GM23338 (cell line): ENCODE results near the gene COX7A1. TPM values are rescaled to one million over a fixed set of nuclear protein-coding genes. Genes with fewer than 3 reads are reported as not detected.

Experiments
- ATAC-seq: fragments of 200-7000 bp; cut with Tn5 transposase; 3 replicates; pipeline ENCODE4 v1.9.1; 2020
- DNase-seq: peaks from one replicate; pipeline ENCODE4 v3.0.0-alpha.2; 2015; ENCODE audit warnings: low spot score
- H2AFZ ChIP-seq: fragments of 200-600 bp; sonication (generic); 2 replicates; pipeline ENCODE4 v1.8.0; 2016; ENCODE audit warnings: antibody characterized with exemption, mild to moderate bottlenecking, moderate library complexity
- H3F3A ChIP-seq: fragments of 200-600 bp; sonication (generic); replicated peaks from 2 replicates; pipeline ENCODE4 v1.8.0; 2017; ENCODE audit warnings: antibody characterized with exemption, mixed run types, low read depth
- H3K27ac ChIP-seq: fragments of 200-600 bp; sonication (generic); 2 replicates; pipeline ENCODE4 v1.6.1; 2016; ENCODE audit warnings: low read depth
- H3K27me3 ChIP-seq: fragments of 200-600 bp; sonication (generic); 2 replicates; pipeline ENCODE4 v1.8.0; 2016; ENCODE audit warnings: mild to moderate bottlenecking, mixed run types, moderate library complexity; ENCODE audit not compliant: insufficient read depth
- H3K36me3 ChIP-seq: fragments of 200-600 bp; sonication (generic); 2 replicates; pipeline ENCODE4 v1.8.0; 2016; ENCODE audit warnings: mild to moderate bottlenecking; ENCODE audit not compliant: insufficient read depth
- H3K4me1 ChIP-seq: fragments of 200-600 bp; sonication (generic); 2 replicates; pipeline ENCODE4 v1.8.0; 2016; ENCODE audit warnings: mild to moderate bottlenecking, moderate library complexity; ENCODE audit not compliant: insufficient read depth
- H3K4me2 ChIP-seq: fragments of 200-600 bp; sonication (generic); 2 replicates; pipeline ENCODE4 v1.7.1; 2017; ENCODE audit warnings: mixed run types
- H3K4me3 ChIP-seq: fragments of 200-600 bp; sonication (generic); 2 replicates; pipeline ENCODE4 v1.6.1; 2016; ENCODE audit warnings: mixed run types
- H3K79me2 ChIP-seq: fragments of 200-600 bp; sonication (generic); replicated peaks from 2 replicates; pipeline ENCODE4 v1.8.0; 2017; ENCODE audit warnings: mild to moderate bottlenecking; ENCODE audit not compliant: insufficient read depth
- H3K9me2 ChIP-seq: fragments of 200-600 bp; sonication (generic); 2 replicates; pipeline ENCODE4 v1.8.0; 2017; ENCODE audit not compliant: insufficient read depth
- H4K20me1 ChIP-seq: fragments of 200-600 bp; sonication (generic); replicated peaks from 2 replicates; pipeline ENCODE4 v1.8.0; 2017; ENCODE audit warnings: mild to moderate bottlenecking; ENCODE audit not compliant: insufficient read depth
- H3K27ac Mint-ChIP-seq: 2 replicates; pipeline ENCODE4 v1.8.0; 2020; ENCODE audit warnings: inconsistent platforms, mild to moderate bottlenecking, moderate library complexity, mixed read lengths
- H3K27me3 Mint-ChIP-seq: 3 replicates; pipeline ENCODE4 v1.8.0; 2022; ENCODE audit warnings: low read depth, mild to moderate bottlenecking, moderate library complexity, mixed read lengths, inconsistent platforms; ENCODE audit not compliant: insufficient read depth, poor library complexity
- H3K36me3 Mint-ChIP-seq: 3 replicates; pipeline ENCODE4 v1.8.0; 2021; ENCODE audit warnings: low read depth, mild to moderate bottlenecking, inconsistent platforms, moderate library complexity, mixed read lengths
- H3K4me1 Mint-ChIP-seq: 3 replicates; pipeline ENCODE4 v1.8.0; 2020; ENCODE audit warnings: mild to moderate bottlenecking, inconsistent platforms, mixed read lengths
- H3K4me3 Mint-ChIP-seq: 3 replicates; pipeline ENCODE4 v1.8.0; 2021; ENCODE audit warnings: moderate library complexity, mild to moderate bottlenecking, inconsistent platforms, mixed read lengths
- H3K9me3 Mint-ChIP-seq: 3 replicates; pipeline ENCODE4 v1.8.0; 2020; ENCODE audit warnings: moderate library complexity, mild to moderate bottlenecking, inconsistent platforms, mixed read lengths
- CTCF ChIP-seq, 2 experiments: fragments of 200-600 bp in 1 of 2; sonication (generic) in 1 of 2; conservative IDR thresholded peaks; 2 replicates each; pipeline versions ENCODE4 v1.5.1 to v1.6.1; 2016 to 2017; ENCODE audit warnings: antibody characterized with exemption in 2 of 2, low read depth in 2 of 2, mild to moderate bottlenecking in 2 of 2, moderate library complexity in 1 of 2
- ETS1 ChIP-seq: IDR thresholded peaks from 2 replicates; pipeline ENCODE4 v1.6.1; 2016; ENCODE audit warnings: antibody characterized with exemption
- EZH2phosphoT487 ChIP-seq: fragments of 200-600 bp; sonication (generic); IDR thresholded peaks from one replicate; pipeline ENCODE4 v1.8.1; 2018; ENCODE audit warnings: antibody characterized with exemption; ENCODE audit not compliant: unreplicated experiment
- JUNB ChIP-seq: IDR thresholded peaks from one replicate; pipeline ENCODE4 v1.6.1; 2016; ENCODE audit warnings: antibody characterized with exemption; ENCODE audit not compliant: unreplicated experiment
- POLR2AphosphoS5 ChIP-seq: IDR thresholded peaks from 2 replicates; pipeline ENCODE4 v1.6.1; 2016; ENCODE audit warnings: antibody characterized with exemption, low read depth
- REST ChIP-seq: IDR thresholded peaks from one replicate; pipeline ENCODE4 v1.6.1; 2018; ENCODE audit warnings: antibody characterized with exemption; ENCODE audit not compliant: unreplicated experiment
- ZNF114 ChIP-seq: fragments of 250-450 bp; sonication (Bioruptor Pico); IDR thresholded peaks from 2 replicates; pipeline ENCODE4 v1.5.0; 2020; ENCODE audit warnings: mild to moderate bottlenecking, moderate library complexity
- ZNF462 ChIP-seq: fragments of 250-450 bp; sonication (Bioruptor Pico); IDR thresholded peaks from 2 replicates; pipeline ENCODE4 v1.5.0; 2020; ENCODE audit warnings: mild to moderate bottlenecking, moderate library complexity
- polyA plus RNA-seq: library from polyadenylated mRNA; unstranded; fragments of >200 nt; fragmentation: Nextera tagmentation; extraction: Ambion mirVana; gene quantifications from 2 replicates; pipeline ENCODE4 v1.2.1, GENCODE V29; 2016
- total RNA-seq: library from RNA; depleted of rRNA; stranded (reverse); fragments of >200 nt; shearing (Covaris generic); gene quantifications from 2 replicates; pipeline ENCODE4 v1.2.3, GENCODE V29; 2014

The COX7A1 gene
- total and polyA plus RNA-seq, 2 experiments from 2014 or later: 0.52 to 5.5 TPM

- TF ChIP-seq ZNF462 (CRISPR knock-in tag) (no peak), CTCF (conservative IDR thresholded peaks at IDR 0.05; ENCODE audit: low read depth in 2 of 2) (no peak), EZH2phosphoT487 (no peak)
These were observed 1.7 kb downstream of the COX7A1 start (continued) for GRCh38 chr19:36150586-36150985.

- Mint-ChIP-seq H3K4me1 (peaks cover 6% of the 10 kb centered on the region; the same call in 2 of the 3 replicates), H3K27ac (no peak overlapping the region), H3K4me3 (no peak overlapping the region), H3K36me3 (peaks cover 54% of the 10 kb centered on the region), H3K9me3 (no peaks in the 10 kb centered on the region), H3K27me3 (peaks cover 9% of the 10 kb centered on the region)
- peaks cover 6% of the 10 kb centered on the region for H3K4me1 ChIP-seq
- no peak overlapping the region for H3K4me2 ChIP-seq
- no peak overlapping the region for H3K4me3 ChIP-seq
- H3K27ac ChIP-seq: no peak overlapping the region
- H3K27me3 ChIP-seq: peaks cover 8% of the 10 kb centered on the region; the same call in 1 of the 2 replicates
- H3F3A ChIP-seq: peaks cover 9% of the 10 kb centered on the region
- no peak for ATAC-seq
- H3K9me2 ChIP-seq: no peaks in the 10 kb centered on the region
- H3K36me3 ChIP-seq: peaks cover 13% of the 10 kb centered on the region; the same call in 1 of the 2 replicates
- DNase-seq: no peak
- H3K79me2 ChIP-seq: no peaks in the 10 kb centered on the region
- H2AFZ ChIP-seq: no peak overlapping the region
- H4K20me1 ChIP-seq: peaks cover 7% of the 10 kb centered on the region; the same call in 1 of the 2 replicates
- no peak for TF ChIP-seq ZNF114 (CRISPR knock-in tag)
- TF ChIP-seq CTCF (conservative IDR thresholded peaks at IDR 0.05; ENCODE audit: low read depth in 2 of 2): no peak
- TF ChIP-seq POLR2AphosphoS5: no peak
- no peak for TF ChIP-seq ETS1
- no peak for TF ChIP-seq EZH2phosphoT487
- no peak for TF ChIP-seq REST
- no peak for TF ChIP-seq JUNB
These were observed 2.4 kb downstream of the COX7A1 start for GRCh38 chr19:36149673-36150406.
